Measurements from ENCODE around the gene CSMD2.

CSMD2 gene

DNA sequence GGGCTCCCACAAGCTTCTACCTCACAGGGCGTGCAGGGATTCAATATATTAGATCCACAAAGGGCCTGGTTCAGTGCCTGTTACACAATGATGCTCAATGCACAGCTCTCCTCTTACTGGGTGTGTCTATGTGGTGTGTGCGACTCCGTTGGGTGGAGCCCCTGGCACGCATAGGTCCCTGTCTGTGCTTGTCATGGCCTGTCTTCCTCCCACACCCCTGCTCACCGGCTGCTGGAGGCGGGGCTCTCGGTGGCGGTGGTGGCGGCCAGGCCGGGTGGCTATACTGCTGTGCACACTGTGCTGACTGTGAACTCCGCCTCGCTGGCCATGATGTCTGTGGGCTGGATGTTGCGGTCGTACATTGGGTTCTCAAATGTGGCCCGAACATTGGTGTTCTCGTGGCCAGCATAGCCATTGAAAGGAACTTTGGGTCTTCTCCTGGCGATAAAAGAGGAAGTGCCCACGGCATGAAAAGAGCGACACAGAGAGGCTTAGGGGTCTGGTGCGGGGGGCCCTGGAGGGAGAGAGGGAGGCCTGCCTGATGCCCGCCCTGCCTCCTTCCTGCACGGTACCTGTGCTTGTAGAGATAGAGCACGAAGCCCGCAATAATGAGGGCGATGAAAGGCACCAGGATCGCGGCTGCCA is 645.7 kb downstream of the CSMD2 start:
- no peak overlapping the region for H3K4me3 ChIP-seq (ENCODE audit: low read depth in 1 of 2, low read length in 1 of 2)
- no peaks in the 10 kb centered on the region for H3K36me3 ChIP-seq
- no peaks in the 10 kb centered on the region for H3K9me3 ChIP-seq
- H3K27ac ChIP-seq = no peak overlapping the region
- H3K27me3 ChIP-seq = no peaks in the 10 kb centered on the region
- TF ChIP-seq, protein P1, sequence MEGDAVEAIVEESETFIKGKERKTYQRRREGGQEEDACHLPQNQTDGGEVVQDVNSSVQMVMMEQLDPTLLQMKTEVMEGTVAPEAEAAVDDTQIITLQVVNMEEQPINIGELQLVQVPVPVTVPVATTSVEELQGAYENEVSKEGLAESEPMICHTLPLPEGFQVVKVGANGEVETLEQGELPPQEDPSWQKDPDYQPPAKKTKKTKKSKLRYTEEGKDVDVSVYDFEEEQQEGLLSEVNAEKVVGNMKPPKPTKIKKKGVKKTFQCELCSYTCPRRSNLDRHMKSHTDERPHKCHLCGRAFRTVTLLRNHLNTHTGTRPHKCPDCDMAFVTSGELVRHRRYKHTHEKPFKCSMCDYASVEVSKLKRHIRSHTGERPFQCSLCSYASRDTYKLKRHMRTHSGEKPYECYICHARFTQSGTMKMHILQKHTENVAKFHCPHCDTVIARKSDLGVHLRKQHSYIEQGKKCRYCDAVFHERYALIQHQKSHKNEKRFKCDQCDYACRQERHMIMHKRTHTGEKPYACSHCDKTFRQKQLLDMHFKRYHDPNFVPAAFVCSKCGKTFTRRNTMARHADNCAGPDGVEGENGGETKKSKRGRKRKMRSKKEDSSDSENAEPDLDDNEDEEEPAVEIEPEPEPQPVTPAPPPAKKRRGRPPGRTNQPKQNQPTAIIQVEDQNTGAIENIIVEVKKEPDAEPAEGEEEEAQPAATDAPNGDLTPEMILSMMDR (IDR thresholded peaks at IDR 0.05) = no peak
- no peaks in the 10 kb centered on the region for H3K4me1 ChIP-seq (ENCODE audit: control insufficient read depth in 1 of 2, insufficient read depth in 1 of 2, low read depth in 1 of 2, low read length in 1 of 2)

- TF ChIP-seq, protein P1 (IDR thresholded peaks at IDR 0.05) = no peak
- Histone ChIP-seq H3K4me3 (ENCODE audit: low read depth in 1 of 2, low read length in 1 of 2) (no peak overlapping the region), H3K27me3 (no peaks in the 10 kb centered on the region), H3K9me3 (no peaks in the 10 kb centered on the region), H3K4me1 (ENCODE audit: control insufficient read depth in 1 of 2, insufficient read depth in 1 of 2, low read depth in 1 of 2, low read length in 1 of 2) (no peaks in the 10 kb centered on the region), H3K27ac (no peak overlapping the region), H3K36me3 (no peaks in the 10 kb centered on the region)
Measured at GRCh38 chr1:33517596-33518250, 647.3 kb downstream of the CSMD2 start.

DNA sequence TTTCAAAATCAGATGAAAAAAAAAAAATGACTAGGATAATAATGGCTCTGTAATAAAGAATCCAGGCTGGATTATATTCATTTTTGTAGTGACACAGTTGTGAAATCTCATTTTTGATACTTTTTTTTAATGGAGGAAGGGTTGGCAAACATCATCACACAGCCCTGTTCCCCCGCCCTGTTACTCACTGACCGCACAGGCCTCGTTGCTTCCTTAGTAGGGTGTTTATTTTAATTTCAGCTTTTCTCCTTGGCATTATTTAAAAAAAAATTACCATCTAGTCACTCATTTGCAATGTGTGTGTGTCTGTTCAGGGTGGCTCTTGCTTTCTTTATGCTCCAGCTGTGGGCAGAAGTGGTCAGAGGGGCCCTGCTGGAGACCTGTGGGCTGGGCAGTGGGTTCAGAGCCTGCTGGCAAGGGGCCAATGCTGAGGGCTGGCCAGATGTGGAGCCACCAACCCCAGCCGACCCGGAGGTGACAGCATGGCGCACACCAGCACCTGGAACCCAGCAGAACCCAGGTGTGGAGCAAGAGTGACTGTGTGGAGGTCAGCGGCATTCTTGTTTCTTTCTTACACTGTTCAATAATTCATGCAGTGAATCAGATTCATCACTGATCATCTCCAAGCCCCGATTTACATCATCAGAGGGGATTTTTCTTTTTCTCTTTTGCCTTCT is 648.0 kb downstream of the CSMD2 start:
- no peaks in the 10 kb centered on the region for H3K36me3 ChIP-seq
- no peak overlapping the region for H3K27ac ChIP-seq
- H3K4me3 ChIP-seq (ENCODE audit: low read depth in 1 of 2, low read length in 1 of 2) = no peak overlapping the region
- H3K9me3 ChIP-seq = no peaks in the 10 kb centered on the region
- no peaks in the 10 kb centered on the region for H3K27me3 ChIP-seq
- no peaks in the 10 kb centered on the region for H3K4me1 ChIP-seq (ENCODE audit: control insufficient read depth in 1 of 2, insufficient read depth in 1 of 2, low read depth in 1 of 2, low read length in 1 of 2)
- TF ChIP-seq, protein P1 (IDR thresholded peaks at IDR 0.05) = no peak

GRCh38 chr1:33516428-33516827 is 648.6 kb downstream of the CSMD2 start:
- Histone ChIP-seq H3K4me1 (ENCODE audit: control insufficient read depth in 1 of 2, insufficient read depth in 1 of 2, low read depth in 1 of 2, low read length in 1 of 2) (no peaks in the 10 kb centered on the region), H3K27ac (no peak overlapping the region), H3K4me3 (ENCODE audit: low read depth in 1 of 2, low read length in 1 of 2) (no peak overlapping the region), H3K36me3 (no peaks in the 10 kb centered on the region), H3K9me3 (no peaks in the 10 kb centered on the region), H3K27me3 (no peaks in the 10 kb centered on the region)
- TF ChIP-seq, protein P1 (IDR thresholded peaks at IDR 0.05) = no peak

GRCh38 chr1:33515607-33516006 is 649.4 kb downstream of the CSMD2 start:
- TF ChIP-seq, protein P1 (IDR thresholded peaks at IDR 0.05) = no peak
- H3K27me3 ChIP-seq = no peaks in the 10 kb centered on the region
- H3K27ac ChIP-seq = no peak overlapping the region
- no peaks in the 10 kb centered on the region for H3K4me1 ChIP-seq (ENCODE audit: control insufficient read depth in 1 of 2, insufficient read depth in 1 of 2, low read depth in 1 of 2, low read length in 1 of 2)
- H3K9me3 ChIP-seq = no peaks in the 10 kb centered on the region
- H3K4me3 ChIP-seq (ENCODE audit: low read depth in 1 of 2, low read length in 1 of 2) = no peak overlapping the region
- H3K36me3 ChIP-seq = no peaks in the 10 kb centered on the region

Measured in neutrophil (primary cell).